HEK293 (cell line): ENCODE data around the gene EPAS1.

ENCODE experiments used
- CTCF ChIA-PET: fragments of 350-600 bp; formaldehyde crosslinking; extraction: SDS; loops from one replicate; lab custom pipeline; 2021; ENCODE audit warnings: antibody characterized with exemption; lab: Yijun Ruan, JAX
- POLR2A ChIA-PET: fragments of 300-600 bp; formaldehyde crosslinking; extraction: SDS; loops from one replicate; lab custom pipeline; 2020; ENCODE audit warnings: antibody characterized with exemption, inconsistent platforms; lab: Yijun Ruan, JAX
- H3K27ac ChIP-seq: fragments of 200-500 bp; sonication (Bioruptor generic); 2 replicates; pipeline ENCODE4 v1.5.1; 2014; ENCODE audit warnings: low read depth, low read length, control low read depth, inconsistent platforms; ENCODE audit errors: extremely low read depth
- H3K36me3 ChIP-seq, 2 experiments: fragments of 200-500 bp in 1 of 2; sonication (Bioruptor generic) in 1 of 2; 1 replicate in 1 of 2; 2 replicates in 1 of 2; pipeline ENCODE4 v1.5.1; 2014 to 2017; ENCODE audit warnings: inconsistent platforms in 2 of 2, low read length in 2 of 2; ENCODE audit not compliant: control insufficient read depth in 2 of 2, insufficient read depth in 1 of 2
- H3K4me1 ChIP-seq: fragments of 200-500 bp; sonication (Bioruptor generic); 2 replicates; pipeline ENCODE4 v1.5.1; 2014; ENCODE audit warnings: mild to moderate bottlenecking, low read length, inconsistent platforms; ENCODE audit not compliant: control insufficient read depth, insufficient read depth
- H3K4me3 ChIP-seq: 2 replicates; pipeline ENCODE4 v1.5.1; 2011; ENCODE audit warnings: low read depth, mild to moderate bottlenecking, control low read depth, low read length, moderate library complexity
- H3K9me3 ChIP-seq: fragments of 200-500 bp; sonication (Bioruptor generic); 2 replicates; pipeline ENCODE4 v1.5.1; 2014; ENCODE audit warnings: low read depth, low read length, inconsistent platforms; ENCODE audit not compliant: control insufficient read depth, insufficient read depth
- HOXA7 ChIP-seq: sonication (generic); formaldehyde crosslinking; IDR thresholded peaks from 2 replicates; pipeline ENCODE4 v1.8.1; 2022; ENCODE audit warnings: missing genetic modification reagents, borderline replicate concordance
- HOXC10 ChIP-seq: sonication (generic); formaldehyde crosslinking; IDR thresholded peaks from 2 replicates; pipeline ENCODE4 v1.8.1; 2023; ENCODE audit warnings: mild to moderate bottlenecking, missing genetic modification reagents
- KLF16 ChIP-seq: fragments of 450-650 bp; formaldehyde crosslinking; IDR thresholded peaks from 2 replicates; pipeline ENCODE4 v1.5.1; 2017; ENCODE audit warnings: missing biosample characterization, missing genetic modification characterization
- TCF7L2 ChIP-seq: IDR thresholded peaks from 2 replicates; pipeline ENCODE4 v1.6.1; 2011; ENCODE audit warnings: low read depth, mild to moderate bottlenecking, inconsistent platforms, low read length, moderate library complexity, borderline replicate concordance
- ZFP69B ChIP-seq: fragments of 450-650 bp; formaldehyde crosslinking; IDR thresholded peaks from 2 replicates; pipeline ENCODE4 v1.5.1; 2016; ENCODE audit warnings: missing biosample characterization, missing genetic modification characterization
- ZNF133 ChIP-seq: fragments of 450-650 bp; formaldehyde crosslinking; IDR thresholded peaks from 2 replicates; pipeline ENCODE4 v1.5.1; 2016; ENCODE audit warnings: missing biosample characterization, missing genetic modification characterization
- ZNF140 ChIP-seq: fragments of 450-650 bp; formaldehyde crosslinking; IDR thresholded peaks from 2 replicates; pipeline ENCODE4 v1.5.1; 2016; ENCODE audit warnings: missing biosample characterization, missing genetic modification characterization
- ZNF266 ChIP-seq: fragments of 450-650 bp; formaldehyde crosslinking; IDR thresholded peaks from 2 replicates; pipeline ENCODE4 v1.5.1; 2016; ENCODE audit warnings: missing biosample characterization, missing genetic modification characterization, low read depth
- ZNF302 ChIP-seq: fragments of 450-650 bp; formaldehyde crosslinking; IDR thresholded peaks from 2 replicates; pipeline ENCODE4 v1.5.1; 2016; ENCODE audit warnings: missing biosample characterization, missing genetic modification characterization, low read depth
- ZNF335 ChIP-seq: fragments of 450-650 bp; formaldehyde crosslinking; conservative IDR thresholded peaks from 2 replicates; pipeline ENCODE4 v1.5.1; 2016; ENCODE audit warnings: missing biosample characterization, missing genetic modification characterization
- ZNF341 ChIP-seq: fragments of 450-650 bp; formaldehyde crosslinking; IDR thresholded peaks from 2 replicates; pipeline ENCODE4; 2016; ENCODE audit warnings: low read depth, missing biosample characterization, missing genetic modification characterization
- ZNF350 ChIP-seq: fragments of 450-650 bp; formaldehyde crosslinking; IDR thresholded peaks from 2 replicates; pipeline ENCODE4 v1.5.0; 2017; ENCODE audit warnings: missing biosample characterization, mild to moderate bottlenecking, missing genetic modification characterization
- ZNF354C ChIP-seq: fragments of 450-650 bp; formaldehyde crosslinking; IDR thresholded peaks from 2 replicates; pipeline ENCODE4 v1.5.1; 2016; ENCODE audit warnings: missing biosample characterization, missing genetic modification characterization, low read depth, borderline replicate concordance
- ZNF37A ChIP-seq: fragments of 450-650 bp; IDR thresholded peaks from 2 replicates; pipeline ENCODE4 v1.5.1; 2018; ENCODE audit warnings: missing biosample characterization, missing genetic modification characterization
- ZNF404 ChIP-seq: fragments of 450-650 bp; formaldehyde crosslinking; IDR thresholded peaks from 2 replicates; pipeline ENCODE4 v1.5.1; 2017; ENCODE audit warnings: missing biosample characterization, missing genetic modification characterization
- ZNF596 ChIP-seq: fragments of 450-650 bp; IDR thresholded peaks from 2 replicates; pipeline ENCODE4 v1.5.0; 2018; ENCODE audit warnings: missing biosample characterization, mild to moderate bottlenecking, missing genetic modification characterization, moderate library complexity
- ZNF677 ChIP-seq: fragments of 450-650 bp; IDR thresholded peaks from 2 replicates; pipeline ENCODE4 v1.5.0; 2018; ENCODE audit warnings: missing biosample characterization, mild to moderate bottlenecking, missing genetic modification characterization, moderate library complexity
- ZNF76 ChIP-seq: fragments of 450-650 bp; formaldehyde crosslinking; IDR thresholded peaks from 2 replicates; pipeline ENCODE4; 2016; ENCODE audit warnings: low read depth, missing biosample characterization, missing genetic modification characterization, borderline replicate concordance
- ZNF768 ChIP-seq: fragments of 450-650 bp; formaldehyde crosslinking; IDR thresholded peaks from 2 replicates; pipeline ENCODE4 v1.5.1; 2018; ENCODE audit warnings: missing biosample characterization, mild to moderate bottlenecking, missing genetic modification characterization
- ZNF776 ChIP-seq: fragments of 450-650 bp; formaldehyde crosslinking; IDR thresholded peaks from 2 replicates; pipeline ENCODE4 v1.5.0; 2017; ENCODE audit warnings: missing biosample characterization, missing genetic modification characterization, borderline replicate concordance
- ZSCAN16 ChIP-seq: fragments of 450-650 bp; formaldehyde crosslinking; IDR thresholded peaks from 2 replicates; pipeline ENCODE4 v1.5.1; 2016; ENCODE audit warnings: missing biosample characterization, missing genetic modification characterization
- ZSCAN30 ChIP-seq: fragments of 450-650 bp; IDR thresholded peaks from 2 replicates; pipeline ENCODE4 v1.5.1; 2018; ENCODE audit warnings: missing biosample characterization, mild to moderate bottlenecking, missing genetic modification characterization, moderate library complexity
- TF ChIP-seq, protein P1 (sequence below): fragments of 450-650 bp; formaldehyde crosslinking; IDR thresholded peaks from 2 replicates; pipeline ENCODE4 v1.5.1; 2016; ENCODE audit warnings: missing biosample characterization, missing genetic modification characterization
- TF ChIP-seq, protein P2 (sequence below): fragments of 450-650 bp; formaldehyde crosslinking; IDR thresholded peaks from 2 replicates; pipeline ENCODE4 v1.5.1; 2016; ENCODE audit warnings: missing biosample characterization, missing genetic modification characterization
- TF ChIP-seq, protein P3 (sequence below): fragments of 450-650 bp; formaldehyde crosslinking; IDR thresholded peaks from 2 replicates; pipeline ENCODE4 v1.5.1; 2016; ENCODE audit warnings: missing biosample characterization, missing genetic modification characterization
- TF ChIP-seq, protein P4 (sequence below): fragments of 450-650 bp; formaldehyde crosslinking; IDR thresholded peaks from 2 replicates; pipeline ENCODE4 v1.5.1; 2017; ENCODE audit warnings: missing biosample characterization, missing genetic modification characterization

The EPAS1 gene

DNA sequence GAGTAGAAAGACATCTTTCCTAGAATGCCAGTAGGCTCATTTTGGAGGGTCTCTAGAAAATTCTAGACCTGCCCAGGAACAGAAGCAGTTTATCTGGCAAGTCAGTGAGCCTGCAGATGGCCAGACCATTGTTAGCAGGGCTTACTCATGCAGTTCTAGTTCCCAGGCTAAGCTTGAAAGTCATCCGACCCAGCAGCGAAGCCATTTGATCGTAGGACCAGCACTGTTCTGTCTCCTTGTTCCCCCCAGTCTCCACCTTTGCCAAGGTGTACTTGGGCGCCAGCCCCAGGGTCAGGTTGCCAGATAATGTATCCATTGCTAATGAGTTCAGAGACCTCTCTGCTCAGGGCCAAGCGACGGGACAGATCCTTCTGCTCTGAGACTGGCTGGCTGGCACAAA lies 70.1 kb downstream of the EPAS1 start:
- no peak for TF ChIP-seq ZNF350 (tag by site-specific recombination)
- no peak for TF ChIP-seq ZNF37A
- TF ChIP-seq ZNF768 (tag by site-specific recombination), result no peak
- TF ChIP-seq ZNF133 (tag by site-specific recombination), result no peak
- no peak for TF ChIP-seq KLF16
- TF ChIP-seq ZNF76, result no peak
- TF ChIP-seq, protein P1, sequence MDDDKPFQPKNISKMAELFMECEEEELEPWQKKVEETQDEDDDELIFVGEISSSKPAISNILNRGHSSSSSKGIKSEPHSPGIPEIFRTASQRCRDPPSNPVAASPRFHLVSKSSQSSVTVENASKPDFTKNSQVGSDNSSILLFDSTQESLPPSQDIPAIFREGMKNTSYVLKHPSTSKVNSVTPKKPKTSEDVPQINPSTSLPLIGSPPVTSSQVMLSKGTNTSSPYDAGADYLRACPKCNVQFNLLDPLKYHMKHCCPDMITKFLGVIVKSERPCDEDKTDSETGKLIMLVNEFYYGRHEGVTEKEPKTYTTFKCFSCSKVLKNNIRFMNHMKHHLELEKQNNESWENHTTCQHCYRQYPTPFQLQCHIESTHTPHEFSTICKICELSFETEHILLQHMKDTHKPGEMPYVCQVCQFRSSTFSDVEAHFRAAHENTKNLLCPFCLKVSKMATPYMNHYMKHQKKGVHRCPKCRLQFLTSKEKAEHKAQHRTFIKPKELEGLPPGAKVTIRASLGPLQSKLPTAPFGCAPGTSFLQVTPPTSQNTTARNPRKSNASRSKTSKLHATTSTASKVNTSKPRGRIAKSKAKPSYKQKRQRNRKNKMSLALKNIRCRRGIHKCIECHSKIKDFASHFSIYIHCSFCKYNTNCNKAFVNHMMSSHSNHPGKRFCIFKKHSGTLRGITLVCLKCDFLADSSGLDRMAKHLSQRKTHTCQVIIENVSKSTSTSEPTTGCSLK (tag by site-specific recombination), result no peak
- TF ChIP-seq TCF7L2, result no peak
- TF ChIP-seq ZSCAN30 (tag by site-specific recombination), result no peak
- TF ChIP-seq, protein P2, sequence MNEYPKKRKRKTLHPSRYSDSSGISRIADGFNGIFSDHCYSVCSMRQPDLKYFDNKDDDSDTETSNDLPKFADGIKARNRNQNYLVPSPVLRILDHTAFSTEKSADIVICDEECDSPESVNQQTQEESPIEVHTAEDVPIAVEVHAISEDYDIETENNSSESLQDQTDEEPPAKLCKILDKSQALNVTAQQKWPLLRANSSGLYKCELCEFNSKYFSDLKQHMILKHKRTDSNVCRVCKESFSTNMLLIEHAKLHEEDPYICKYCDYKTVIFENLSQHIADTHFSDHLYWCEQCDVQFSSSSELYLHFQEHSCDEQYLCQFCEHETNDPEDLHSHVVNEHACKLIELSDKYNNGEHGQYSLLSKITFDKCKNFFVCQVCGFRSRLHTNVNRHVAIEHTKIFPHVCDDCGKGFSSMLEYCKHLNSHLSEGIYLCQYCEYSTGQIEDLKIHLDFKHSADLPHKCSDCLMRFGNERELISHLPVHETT (tag by site-specific recombination), result no peak
- TF ChIP-seq HOXA7 (CRISPR knock-in tag), result no peak
- TF ChIP-seq ZNF677 (tag by site-specific recombination), result no peak
- TF ChIP-seq, protein P3, sequence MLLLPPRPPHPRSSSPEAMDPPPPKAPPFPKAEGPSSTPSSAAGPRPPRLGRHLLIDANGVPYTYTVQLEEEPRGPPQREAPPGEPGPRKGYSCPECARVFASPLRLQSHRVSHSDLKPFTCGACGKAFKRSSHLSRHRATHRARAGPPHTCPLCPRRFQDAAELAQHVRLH (tag by site-specific recombination), result no peak
- no peak for TF ChIP-seq ZNF341 (tag by site-specific recombination)
- TF ChIP-seq ZNF404 (tag by site-specific recombination), result no peak
- no peak for TF ChIP-seq ZNF140
- no peak for TF ChIP-seq ZNF266
- H3K4me1 ChIP-seq, result no peaks in the 10 kb centered on the region
- H3K36me3 ChIP-seq, result peaks cover under 1 to 41% of the 10 kb centered on the region in 2 experiments; a peak in 1 of 3 replicates
- no peaks in the 10 kb centered on the region for H3K9me3 ChIP-seq
- ChIA-PET POLR2A (no interaction called here), CTCF (interaction anchor here (0.7 to 3.4 kb wide), 10 partner anchors 9 to 374 kb away, joined by 3 to 19 read pairs (median 4); partner anchors contain the start of gene EPAS1)
- no peak overlapping the region for H3K27ac ChIP-seq
- no peak overlapping the region for H3K4me3 ChIP-seq

DNA sequence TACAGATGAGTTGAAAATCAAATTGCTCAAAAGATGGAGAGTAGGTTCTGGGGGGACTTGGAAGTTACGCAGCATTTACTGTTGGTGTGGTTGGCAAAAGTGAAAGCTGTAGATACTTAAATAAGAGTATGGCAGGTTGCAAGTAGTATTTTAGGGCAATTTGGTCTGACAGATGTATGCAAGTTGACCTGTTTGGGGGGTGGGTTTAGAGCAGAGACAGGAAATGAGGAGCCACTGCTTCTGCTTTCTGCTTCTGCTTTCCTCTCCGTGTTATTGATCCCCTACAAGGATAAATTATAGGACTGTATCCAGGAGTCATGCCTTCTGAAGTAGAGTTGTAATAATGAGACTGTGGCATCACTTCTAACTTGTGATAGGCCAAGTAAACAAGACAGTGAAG lies 71.2 kb downstream of the EPAS1 start:
- H3K4me3 ChIP-seq, result no peak overlapping the region
- H3K36me3 ChIP-seq, result peaks cover 10 to 48% of the 10 kb centered on the region in 2 experiments; a peak in 2 of 3 replicates
- CTCF ChIA-PET, result interaction anchor here (0.8 to 3.4 kb wide), 3 partner anchors 37 to 375 kb away, joined by 3 to 16 read pairs (median 4); no protein-coding TSS in a partner anchor
- H3K27ac ChIP-seq, result no peak overlapping the region
- POLR2A ChIA-PET, result no interaction called here
- H3K9me3 ChIP-seq, result no peaks in the 10 kb centered on the region
- H3K4me1 ChIP-seq, result no peaks in the 10 kb centered on the region
- no peak for TF ChIP-seq ZNF335
- no peak for TF ChIP-seq ZNF302 (tag by site-specific recombination)
- no peak for TF ChIP-seq ZFP69B (tag by site-specific recombination)
- no peak for TF ChIP-seq ZNF776 (tag by site-specific recombination)
- TF ChIP-seq HOXC10, result no peak
- TF ChIP-seq ZNF350 (tag by site-specific recombination), result no peak
- TF ChIP-seq ZNF354C (tag by site-specific recombination), result no peak
- no peak for TF ChIP-seq ZSCAN16 (tag by site-specific recombination)
- no peak for TF ChIP-seq ZNF596 (tag by site-specific recombination)
- TF ChIP-seq, protein P4, sequence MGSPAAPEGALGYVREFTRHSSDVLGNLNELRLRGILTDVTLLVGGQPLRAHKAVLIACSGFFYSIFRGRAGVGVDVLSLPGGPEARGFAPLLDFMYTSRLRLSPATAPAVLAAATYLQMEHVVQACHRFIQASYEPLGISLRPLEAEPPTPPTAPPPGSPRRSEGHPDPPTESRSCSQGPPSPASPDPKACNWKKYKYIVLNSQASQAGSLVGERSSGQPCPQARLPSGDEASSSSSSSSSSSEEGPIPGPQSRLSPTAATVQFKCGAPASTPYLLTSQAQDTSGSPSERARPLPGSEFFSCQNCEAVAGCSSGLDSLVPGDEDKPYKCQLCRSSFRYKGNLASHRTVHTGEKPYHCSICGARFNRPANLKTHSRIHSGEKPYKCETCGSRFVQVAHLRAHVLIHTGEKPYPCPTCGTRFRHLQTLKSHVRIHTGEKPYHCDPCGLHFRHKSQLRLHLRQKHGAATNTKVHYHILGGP (tag by site-specific recombination), result no peak
